Right lung (tissue), 5 donors: ENCODE results near the gene HOXC4. TPM values are rescaled to one million over a fixed set of nuclear protein-coding genes. Genes with fewer than 3 reads are reported as not detected.

Experiments
- DNase-seq, 2 donors: peaks; one replicate each; pipeline ENCODE4 v3.0.0-alpha.2; 2013
- polyA plus RNA-seq, 5 donors: library from polyadenylated mRNA; unstranded; fragments of 120-200 nt; gene quantifications; one replicate each; pipeline versions ENCODE4 v1.2.1 to v1.2.3, GENCODE V29; 2013; ENCODE audit warnings: inconsistent platforms in 1 of 5, low replicate concordance in 1 of 5; ENCODE audit not compliant: insufficient read length in 5 of 5, insufficient read depth in 1 of 5

HOXC4 gene
- polyA plus RNA-seq, 5 donors, result 3.1 to 5.6 (median 3.4) TPM

DNA sequence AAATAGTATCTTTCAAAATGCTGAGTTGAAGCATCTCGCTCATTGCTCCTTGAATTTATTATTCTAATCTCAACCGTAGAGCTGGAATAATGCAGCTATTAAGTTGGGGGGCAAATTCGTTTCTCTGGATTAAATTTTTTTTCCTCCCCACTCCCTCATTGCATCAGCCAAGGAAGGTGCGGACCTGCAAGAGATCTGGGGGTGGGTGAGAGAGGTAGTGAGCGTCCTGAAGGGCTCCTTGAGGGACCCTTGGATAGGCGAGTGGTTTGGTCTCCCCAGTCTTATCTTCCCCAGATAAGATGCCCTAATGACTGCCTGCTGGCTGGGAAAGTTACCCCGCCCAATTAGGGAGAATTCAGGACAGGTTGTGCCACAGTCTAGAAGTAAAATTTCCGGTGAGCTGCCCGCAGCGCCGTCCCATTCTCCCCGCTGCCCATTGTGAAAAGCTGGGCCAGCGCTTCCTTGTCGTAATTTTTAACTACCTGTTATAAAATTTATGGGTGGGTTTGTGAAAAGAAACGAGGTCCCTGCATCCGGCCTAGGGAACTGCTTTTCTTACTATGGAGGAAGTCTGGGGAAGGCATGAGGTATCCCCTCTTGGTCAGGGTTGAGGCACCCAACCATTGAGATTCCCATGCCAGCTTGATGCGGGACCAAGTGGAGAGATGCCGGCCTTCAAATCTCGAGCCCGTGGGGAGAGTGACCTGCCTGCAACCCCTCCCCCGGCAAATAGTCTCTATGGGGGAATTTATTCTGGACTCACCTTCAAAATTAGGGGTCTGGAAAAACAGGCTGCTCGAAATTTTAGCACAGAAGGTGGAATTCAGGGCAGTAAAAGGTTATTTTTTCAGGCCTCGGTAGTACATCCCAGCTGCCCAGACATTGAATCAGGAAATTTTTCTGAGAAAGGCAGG, 38.4 kb upstream of the HOXC4 start:
- DNase-seq, result peak in 1 of 2 donors; percentile 15

DNA sequence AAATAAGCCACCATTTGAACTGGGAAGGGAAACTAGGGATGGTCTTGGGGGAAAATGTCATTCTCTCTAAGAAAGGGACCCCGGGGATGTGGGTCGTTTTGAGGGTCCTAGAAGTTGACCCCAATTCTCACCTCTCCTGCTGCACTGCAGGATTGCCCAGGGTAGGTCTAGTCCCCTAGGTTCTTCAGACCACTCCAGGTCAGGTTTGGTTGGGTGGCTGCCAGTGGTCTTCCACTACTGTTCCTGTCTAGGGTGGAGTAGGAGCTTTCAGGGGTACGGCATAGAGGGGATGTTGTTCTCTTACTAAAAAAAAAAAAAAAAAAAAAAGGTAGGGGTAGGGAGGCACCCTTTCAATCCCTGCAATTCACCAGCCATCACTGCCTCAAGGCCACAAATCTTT, 37.6 kb upstream of the HOXC4 start:
- DNase-seq, result no peak

DNA sequence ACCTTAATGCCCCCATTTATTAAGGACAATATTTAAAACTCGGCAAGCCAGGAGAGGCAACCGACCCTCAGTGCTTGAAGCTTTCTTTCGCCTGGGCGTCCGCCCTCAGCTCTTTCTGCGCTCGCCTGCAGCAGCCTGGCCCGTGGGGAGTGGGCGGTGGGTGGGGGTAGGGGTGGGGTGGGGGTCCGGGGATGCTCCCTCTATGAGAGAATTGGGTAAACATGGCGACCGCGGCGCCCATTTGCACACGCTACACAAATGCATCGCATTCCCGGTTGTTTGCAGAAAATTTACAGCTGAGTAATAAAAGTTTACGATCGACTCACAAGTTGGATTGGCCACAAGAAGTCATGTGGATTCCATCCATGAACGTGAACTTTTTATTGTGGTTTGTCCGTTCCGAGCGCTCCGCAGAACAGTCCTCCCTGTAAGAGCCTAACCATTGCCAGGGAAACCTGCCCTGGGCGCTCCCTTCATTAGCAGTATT, 37.1 kb upstream of the HOXC4 start:
- no peak for DNase-seq

DNA sequence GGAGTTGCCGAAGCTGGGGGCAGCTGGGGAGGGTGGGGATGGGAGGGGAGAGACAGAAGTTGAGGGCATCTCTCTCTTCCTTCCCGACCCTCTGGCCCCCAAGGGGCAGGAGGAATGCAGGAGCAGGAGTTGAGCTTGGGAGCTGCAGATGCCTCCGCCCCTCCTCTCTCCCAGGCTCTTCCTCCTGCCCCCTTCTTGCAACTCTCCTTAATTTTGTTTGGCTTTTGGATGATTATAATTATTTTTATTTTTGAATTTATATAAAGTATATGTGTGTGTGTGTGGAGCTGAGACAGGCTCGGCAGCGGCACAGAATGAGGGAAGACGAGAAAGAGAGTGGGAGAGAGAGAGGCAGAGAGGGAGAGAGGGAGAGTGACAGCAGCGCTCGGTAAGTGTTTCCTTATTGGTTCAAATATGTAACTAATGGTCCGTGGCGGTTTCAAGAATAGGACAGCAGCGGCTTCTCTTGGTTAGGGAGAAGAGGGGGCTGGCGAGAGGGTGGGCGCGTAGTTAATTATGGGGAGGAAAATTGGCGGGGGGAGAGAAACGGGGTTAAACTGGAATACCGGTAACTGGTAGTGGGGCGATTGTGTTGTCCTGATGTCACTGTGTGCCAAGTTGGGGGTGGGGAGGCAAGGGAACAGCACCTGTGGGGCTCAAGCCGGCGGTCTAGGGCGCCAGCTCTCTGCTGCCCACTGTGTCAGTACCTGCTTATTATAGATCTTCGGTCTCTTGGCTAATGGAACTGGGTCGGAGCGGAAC, 36.4 kb upstream of the HOXC4 start:
- DNase-seq, result no peak

DNA sequence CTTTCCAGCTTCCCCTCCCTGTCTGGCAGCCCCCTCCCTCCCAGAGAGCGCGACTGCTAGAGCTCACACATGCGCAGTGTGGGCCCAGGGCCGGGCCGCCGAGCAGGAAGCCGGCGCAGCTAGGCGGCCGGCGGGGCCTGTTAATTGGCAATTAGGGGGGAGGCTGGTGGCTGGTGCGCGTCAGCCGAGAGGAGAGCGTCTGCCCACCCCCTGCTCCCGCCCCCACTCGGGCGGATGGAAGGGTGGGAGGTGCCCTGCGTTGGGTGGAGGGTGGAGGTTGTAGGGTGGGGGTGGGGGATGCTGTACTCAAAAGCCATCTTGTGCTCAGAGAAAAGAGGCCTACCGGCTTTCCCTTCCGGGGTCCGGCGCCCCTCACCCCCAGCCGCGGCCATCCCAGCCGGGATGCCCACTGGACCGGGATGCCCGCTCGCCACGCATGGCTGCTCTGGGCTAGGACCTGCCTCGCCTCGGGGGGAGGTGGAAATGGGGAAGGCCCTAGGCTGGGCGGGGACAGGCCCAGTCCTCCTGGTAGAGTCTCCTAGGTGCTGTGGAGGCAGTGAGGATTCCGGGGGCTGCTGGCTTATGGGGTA, 35.7 kb upstream of the HOXC4 start:
- DNase-seq, result peak in 1 of 2 donors; percentile 71

DNA sequence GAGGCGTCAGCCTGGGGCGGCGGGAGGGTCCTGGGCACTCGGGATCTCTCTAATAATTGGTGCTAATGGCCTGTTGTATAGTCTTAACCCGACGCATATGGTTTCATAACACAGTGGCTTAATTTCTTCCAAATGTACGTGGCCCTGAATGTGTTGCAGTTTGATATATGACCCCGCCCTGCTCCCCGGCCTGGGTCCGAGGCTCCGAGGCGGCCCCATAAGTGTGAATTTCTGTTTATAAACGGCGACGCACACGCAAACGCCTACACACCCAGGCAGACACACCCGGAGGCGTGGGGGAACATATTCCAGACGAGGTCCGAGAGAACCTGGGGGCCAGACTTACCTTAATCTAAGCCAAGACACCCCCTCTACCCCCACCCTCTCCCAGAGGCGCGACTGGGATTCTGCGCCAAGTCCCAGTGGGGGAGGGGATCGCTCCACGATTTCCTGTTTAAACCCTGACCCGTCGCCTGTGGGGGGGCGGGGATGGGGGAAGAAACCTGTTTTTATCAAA, 35.1 kb upstream of the HOXC4 start:
- no peak for DNase-seq

DNA sequence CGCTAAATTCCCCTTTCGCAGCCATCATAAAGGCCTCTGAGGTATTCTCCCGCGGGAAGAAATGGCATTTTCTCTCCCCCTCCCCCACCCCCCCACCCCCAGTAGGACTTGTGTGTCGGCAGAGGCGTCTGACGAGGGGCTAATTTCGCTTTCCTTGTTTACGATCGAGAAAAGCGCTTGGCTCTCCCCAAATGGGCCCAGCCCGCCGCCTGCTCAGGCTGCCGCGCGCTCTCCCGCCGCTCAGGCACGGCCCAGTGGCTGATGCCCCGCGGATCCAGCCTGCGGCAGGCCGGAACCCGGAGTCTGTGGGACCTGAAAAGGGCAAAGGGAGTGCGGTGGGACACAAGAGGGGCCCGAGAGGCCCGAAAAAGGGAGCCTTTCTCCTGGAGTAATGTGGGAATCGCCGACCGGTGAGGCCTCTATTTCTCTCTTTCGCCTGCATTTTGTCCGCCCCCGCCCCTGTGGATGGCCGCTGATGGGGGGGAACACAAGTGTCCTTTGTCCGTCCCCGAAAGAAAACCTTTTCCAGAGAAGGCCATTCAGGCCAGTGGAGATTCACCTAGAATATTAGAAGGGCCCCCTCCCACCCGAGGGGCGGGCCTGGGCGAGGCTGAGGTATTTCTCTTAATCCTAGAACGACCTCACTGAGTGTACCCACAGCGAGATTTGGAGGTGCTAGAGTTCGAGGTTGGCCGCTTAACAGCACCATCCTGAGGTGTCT, 34.4 kb upstream of the HOXC4 start:
- no peak for DNase-seq

DNA sequence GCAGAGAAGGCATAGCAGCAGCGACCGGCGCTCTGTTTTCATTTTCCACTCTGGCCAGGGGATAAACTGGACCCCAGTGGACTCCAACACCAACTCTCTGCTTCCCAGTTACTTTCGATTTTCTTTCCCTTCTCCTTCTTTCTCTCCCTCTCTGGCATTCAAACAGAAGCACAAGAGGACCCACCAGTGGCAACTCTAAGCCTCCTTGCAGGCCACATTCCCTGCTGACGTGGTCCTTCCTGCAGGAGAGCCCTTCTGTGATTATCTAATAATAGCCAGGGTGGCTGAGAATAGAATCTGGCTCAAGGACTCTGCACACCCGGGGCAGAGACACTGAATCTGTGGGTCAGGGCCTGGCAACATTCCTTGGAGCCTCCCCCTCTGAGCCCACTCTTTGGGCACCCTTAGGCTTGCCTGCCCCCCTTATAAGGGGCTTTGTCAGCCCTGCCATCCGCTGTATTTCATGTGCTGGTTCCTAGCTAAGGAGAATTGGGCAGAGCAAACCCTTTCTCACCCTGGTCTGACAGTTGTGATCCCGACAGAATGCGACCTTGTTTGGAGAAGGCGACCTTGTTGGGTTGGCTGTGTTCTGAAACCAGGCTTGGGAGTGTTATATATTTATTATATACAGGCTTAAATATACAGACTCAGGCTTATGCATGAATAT, 33.6 kb upstream of the HOXC4 start:
- DNase-seq, result no peak

DNA sequence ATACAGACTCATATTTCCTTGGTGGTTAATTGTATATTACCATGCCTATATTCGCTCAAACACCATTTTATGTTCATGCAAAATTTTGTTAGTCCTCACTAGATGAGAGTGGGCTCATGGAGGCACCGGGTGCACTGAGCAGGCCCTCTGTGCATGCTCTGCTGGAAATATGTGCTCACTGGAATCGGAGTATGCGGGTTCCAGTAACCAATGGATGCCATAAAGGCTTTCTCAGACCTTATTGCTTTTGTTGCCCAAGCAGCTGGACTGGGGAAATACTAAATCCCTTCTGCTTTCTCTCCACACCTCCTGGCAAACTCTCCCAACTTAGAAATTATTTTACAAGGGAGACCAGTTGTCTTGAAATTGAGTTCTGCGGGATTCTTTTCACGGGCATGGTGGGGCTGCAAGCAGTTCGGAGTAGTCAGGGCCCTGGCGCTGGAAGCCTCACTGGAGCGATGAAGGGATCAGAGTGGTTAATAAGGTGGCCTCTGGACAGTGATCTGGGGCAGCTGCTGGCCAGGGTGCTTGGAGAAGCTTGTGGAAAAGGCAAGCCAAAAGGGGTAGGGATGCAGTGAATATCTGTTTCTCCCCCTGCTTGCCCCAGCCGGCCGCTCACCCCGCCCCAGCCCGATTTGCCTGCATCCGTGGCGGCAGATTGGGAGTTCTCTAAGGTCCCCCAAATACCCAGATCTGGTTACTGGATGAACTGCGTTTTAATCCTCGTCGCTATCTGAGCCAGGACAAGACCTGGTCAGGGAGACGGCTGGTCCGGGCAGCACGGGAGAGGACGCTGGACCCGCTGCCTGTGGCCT, 32.8 kb upstream of the HOXC4 start:
- no peak for DNase-seq

DNA sequence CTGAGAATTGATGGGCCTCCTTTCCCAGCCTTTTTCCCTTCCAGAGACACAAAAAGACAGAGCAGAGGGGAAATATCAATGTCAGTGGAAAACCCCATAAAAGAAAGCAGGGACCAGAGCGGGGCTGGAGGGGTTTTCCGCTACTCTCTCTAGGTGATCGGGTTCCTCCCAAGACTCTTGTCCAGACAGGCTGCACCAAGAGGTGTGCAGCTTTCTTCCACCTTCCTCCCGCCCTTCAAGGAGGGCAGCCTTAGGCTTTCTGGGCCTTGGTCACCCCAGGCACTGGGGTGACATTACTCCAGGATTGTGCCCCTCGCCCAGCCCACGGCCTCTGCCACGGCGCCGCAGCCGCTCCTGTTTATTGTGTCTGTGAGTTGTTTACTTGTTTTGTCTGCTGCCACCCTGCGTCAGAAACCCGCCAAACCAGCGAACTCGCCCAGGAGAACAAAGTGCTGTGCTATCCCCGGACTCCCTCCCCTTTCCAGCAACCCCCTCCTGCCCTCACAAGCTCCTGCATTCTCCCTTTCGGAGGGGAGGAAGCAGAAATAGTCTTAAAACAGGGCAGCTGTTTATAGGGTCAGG, 32.1 kb upstream of the HOXC4 start:
- no peak for DNase-seq

DNA sequence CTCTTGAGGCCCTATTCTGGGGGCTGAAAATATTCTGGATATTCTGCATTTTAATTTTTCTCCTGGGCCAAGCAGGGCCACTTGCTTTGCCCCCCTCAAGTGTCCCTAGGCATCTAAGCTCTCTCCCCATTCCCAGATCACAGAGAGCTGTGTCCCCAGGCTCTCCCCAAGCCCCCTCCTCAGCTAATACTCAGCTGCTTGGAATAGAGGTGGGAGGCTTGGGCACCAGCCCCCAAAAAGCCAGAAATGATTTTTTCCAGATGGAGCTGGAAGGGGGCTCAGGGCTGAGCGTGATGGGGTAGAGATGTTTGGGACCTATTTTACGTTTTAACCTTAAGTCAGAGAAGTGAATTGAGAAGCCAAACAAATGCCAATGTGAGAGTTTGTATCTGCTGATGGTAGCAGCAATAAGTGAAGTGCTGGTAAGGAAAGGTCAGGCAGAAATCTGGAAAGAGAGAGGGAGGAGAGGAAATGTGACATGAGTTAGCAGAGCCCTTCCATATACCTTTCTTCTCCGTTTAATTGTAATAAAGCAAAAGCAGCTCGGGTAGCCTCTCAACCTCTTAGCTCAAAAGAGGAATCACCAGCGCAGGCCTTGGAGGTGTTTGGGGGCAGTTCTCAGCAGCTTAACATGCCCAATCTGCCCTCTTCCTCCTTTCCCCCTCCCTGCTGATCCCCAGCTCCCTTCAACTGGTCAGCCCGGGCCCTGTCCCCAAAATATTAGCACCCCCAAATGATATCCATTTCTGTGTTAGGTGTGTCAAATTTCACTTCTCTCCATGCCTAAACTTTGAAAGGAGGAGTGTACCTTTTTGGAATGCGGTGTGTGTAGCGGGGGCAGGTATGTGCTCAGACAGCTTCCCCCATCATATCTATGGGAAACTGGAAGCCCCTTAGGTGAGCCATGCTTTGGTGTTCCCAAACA, 30.4 kb upstream of the HOXC4 start:
- DNase-seq, result no peak

DNA sequence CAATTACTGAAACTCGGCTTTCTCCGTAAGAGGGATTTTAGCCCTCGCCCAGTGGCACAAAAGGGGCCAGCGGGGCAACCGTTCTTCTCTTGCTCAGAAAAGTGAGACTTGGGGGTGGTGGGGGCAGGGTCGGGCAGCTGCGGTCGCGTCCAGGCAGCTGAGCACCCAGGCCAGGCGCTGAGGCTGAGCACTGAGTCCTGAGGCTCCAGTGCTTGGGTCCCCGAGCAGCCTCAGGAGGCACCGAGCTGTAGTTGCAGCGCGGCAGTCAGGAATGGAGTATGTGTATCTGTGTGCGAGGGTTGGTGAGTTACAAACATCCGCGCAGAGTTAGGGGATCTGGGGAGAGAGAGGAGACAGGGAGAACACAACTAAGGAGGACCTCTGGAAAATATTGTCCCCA, 29.5 kb upstream of the HOXC4 start:
- no peak for DNase-seq

DNA sequence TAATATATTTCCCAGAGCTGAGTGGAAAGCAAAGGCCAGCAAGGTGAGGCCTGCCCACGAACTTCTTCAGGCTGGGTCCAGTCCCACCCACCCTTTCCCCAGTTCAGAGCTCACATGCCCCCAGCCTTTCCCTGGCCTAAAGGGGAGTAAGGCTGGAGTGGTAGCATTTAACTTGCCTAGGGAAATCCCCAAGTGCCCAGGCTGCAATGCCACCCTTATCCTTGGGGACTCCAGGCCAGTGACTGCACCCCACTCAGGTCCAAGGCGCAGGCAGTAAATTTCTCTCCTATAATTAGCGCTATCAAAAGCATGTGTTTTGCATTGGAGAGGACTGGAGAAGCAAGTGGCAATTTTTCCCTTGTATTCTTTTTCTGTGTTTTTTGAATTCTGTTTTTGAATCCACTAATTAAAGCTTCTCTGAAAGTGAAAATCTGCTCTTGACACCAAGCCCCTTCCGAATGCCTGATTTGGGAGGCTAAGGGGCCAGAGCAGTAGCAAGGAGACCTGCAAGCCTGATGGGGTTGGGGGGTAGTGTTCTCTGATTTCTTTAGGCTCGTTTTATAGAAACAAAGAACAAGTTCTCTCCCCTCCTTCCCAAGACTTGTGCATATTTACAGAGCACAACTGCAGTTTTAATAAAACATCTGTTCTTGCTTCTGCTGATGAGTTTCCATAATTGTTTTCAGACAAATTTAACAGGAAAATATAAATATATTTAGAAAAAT, 28.9 kb upstream of the HOXC4 start:
- no peak for DNase-seq

DNA sequence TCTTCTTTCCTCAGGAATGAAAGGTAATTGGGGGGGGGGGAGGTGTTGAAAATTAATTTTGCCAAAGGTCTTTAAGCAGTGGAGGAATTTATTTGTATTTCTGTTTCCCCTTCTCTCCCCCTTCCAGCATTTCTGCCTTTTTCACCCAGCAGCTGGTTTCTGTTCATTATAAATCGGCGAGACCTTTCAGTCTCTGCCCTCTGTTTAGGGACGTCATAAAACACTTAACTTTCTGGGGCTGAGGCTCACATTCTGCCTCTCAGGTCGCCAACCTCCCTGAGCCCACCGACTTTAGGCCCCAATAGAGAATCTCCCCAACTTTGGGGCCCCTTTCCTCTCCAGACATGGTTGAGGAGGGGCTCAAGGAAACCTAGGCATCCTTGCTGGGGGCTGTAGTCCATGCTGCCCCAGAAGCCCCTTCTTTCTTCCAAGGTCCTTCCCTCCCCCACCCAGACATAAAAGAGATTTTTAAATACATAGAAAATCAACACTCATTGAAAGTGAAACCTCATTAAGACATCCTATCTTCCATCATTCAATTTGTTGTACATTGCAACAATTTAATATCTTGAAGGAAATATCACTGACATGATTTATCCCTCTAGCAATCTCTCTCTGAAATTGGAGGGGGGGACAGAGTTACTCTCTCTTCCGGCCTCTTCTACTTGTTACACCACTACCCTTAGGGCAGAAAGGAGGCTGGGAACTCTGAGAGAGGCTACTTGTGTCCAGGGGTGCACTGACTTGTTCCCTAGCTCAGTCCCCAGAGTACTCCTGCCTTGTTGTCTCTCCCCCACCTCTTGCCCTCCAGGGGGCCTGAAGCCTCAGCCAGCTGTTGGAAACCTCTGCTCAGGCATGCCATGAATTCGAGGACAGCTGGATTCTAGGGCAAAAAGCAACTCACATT, 27.9 kb upstream of the HOXC4 start:
- no peak for DNase-seq

DNA sequence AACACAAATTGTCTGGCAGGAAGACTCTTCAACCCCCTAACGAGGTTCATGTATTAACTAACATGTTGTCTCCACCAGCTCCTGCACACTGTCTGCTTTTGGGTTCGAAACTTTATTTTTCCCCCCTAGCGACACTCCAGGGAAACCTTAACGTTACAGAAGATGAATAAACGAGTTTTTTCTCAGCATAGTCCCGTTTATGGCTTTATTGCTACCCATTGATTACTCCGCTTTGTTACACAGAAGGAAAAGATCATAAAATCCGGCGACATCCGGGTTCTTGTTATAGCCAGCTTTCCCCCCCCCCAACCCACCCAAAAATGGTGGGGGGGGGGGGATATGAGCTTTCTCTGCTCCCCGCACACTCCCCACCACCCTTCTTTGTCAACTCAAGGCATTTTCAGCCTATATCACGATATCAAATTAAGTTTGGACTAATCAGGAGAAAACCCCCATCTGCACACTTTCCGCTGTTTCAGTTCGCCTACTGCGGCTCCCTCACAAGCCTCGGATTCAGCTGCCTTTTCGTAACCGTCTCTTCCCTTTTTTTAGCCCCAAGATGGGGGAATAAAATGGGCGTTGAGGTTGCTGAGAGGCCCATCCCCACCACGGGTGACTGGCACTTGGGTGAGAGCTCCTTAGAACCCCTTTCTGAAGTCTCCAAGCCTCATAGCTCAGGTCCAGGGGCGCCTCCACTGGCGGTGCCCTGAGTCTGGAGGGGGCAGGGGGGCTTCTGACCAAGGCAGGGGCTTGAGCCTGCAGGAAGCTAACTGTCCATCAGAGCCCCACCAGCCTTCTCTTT, 26.8 kb upstream of the HOXC4 start:
- no peak for DNase-seq

DNA sequence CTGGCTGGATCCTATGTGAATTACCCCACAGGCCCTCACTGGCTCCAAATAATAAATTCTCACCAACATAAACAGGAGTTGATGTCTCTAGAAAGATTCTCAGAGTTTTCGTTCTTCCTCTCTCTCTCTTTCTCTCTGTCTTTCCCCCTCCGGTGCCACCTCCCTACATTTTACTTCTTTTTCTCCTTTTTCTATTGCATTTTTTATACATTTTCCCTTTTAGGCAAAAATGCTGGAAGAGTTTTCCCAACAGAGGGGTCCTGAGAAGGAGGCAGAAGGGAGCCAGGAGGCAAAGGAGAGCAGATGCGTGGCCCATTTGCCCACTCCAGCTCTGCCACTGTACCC, 26.2 kb upstream of the HOXC4 start:
- DNase-seq, result no peak
